Aortic smooth muscle cell (primary cell): ENCODE results near the gene RASSF3. TPM values are rescaled to one million over a fixed set of nuclear protein-coding genes. Genes with fewer than 3 reads are reported as not detected.

Source experiments
- total RNA-seq: library from RNA; depleted of rRNA; stranded (reverse); fragments of >200 nt; gene quantifications from 2 replicates; pipeline ENCODE4 v1.2.3, GENCODE V29; 2014

The RASSF3 gene, protein sequence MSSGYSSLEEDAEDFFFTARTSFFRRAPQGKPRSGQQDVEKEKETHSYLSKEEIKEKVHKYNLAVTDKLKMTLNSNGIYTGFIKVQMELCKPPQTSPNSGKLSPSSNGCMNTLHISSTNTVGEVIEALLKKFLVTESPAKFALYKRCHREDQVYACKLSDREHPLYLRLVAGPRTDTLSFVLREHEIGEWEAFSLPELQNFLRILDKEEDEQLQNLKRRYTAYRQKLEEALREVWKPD
- total RNA-seq: 31.3 and 42.3 TPM in 2 replicates

GRCh38 chr12:64610079-64610659 is at the start of gene RASSF3:
Gene RASSF3 (plus strand): TSS chr12:64610495. CDS start chr12:64610633, 138 bp downstream.

Other genes starting within 250 kb of the RASSF3 start
- gene C12orf56, start 219.7 kb upstream of the RASSF3 start, total RNA-seq: 0.99 and 2.2 TPM in 2 replicates
- 66.6 and 68.0 TPM in 2 replicates for gene XPOT, start 206.1 kb upstream of the RASSF3 start, total RNA-seq
- 30.3 and 34.9 TPM in 2 replicates for gene TBK1, start 158.4 kb upstream of the RASSF3 start, total RNA-seq
- gene GNS, start 148.9 kb downstream of the RASSF3 start, total RNA-seq: 174 and 223 TPM in 2 replicates
- gene TBC1D30, start 214.2 kb downstream of the RASSF3 start, total RNA-seq: 0.53 and 0.62 TPM in 2 replicates